Neural cell (in vitro differentiated cells): Measurements from ENCODE around the gene NKAIN2. TPM values are rescaled to one million over a fixed set of nuclear protein-coding genes. Genes with fewer than 3 reads are reported as not detected.

Source experiments
- H2AFZ ChIP-seq: fragments of 200-600, 300-800 bp; sonication (generic), shearing (Covaris generic); 2 replicates; pipeline ENCODE4 v1.6.0; 2014; ENCODE audit warnings: low read depth, mild to moderate bottlenecking, antibody characterized with exemption, low read length, moderate library complexity
- H3F3A ChIP-seq: fragments of 200-600 bp; shearing (Covaris generic); 2 replicates; pipeline ENCODE4 v1.6.1; 2016; ENCODE audit warnings: mild to moderate bottlenecking, moderate library complexity, mixed read lengths, antibody characterized with exemption, low read length; ENCODE audit not compliant: insufficient read depth, poor library complexity, severe bottlenecking
- H3K27ac ChIP-seq: fragments of 200-600, 300-800 bp; sonication (generic), shearing (Covaris generic); 2 replicates; pipeline ENCODE4 v1.5.1; 2014; ENCODE audit warnings: mild to moderate bottlenecking, low read length, moderate library complexity
- H3K27me3 ChIP-seq: fragments of 300-800, 200-600 bp; sonication (generic), shearing (Covaris generic); 2 replicates; pipeline ENCODE4 v1.6.0; 2014; ENCODE audit warnings: mild to moderate bottlenecking, low read depth, low read length, moderate library complexity; ENCODE audit not compliant: insufficient read depth
- H3K36me3 ChIP-seq: fragments of 300-800, 200-600 bp; sonication (generic), shearing (Covaris generic); 2 replicates; pipeline ENCODE4 v1.5.1; 2014; ENCODE audit warnings: mild to moderate bottlenecking, antibody characterized with exemption, low read length, moderate library complexity; ENCODE audit not compliant: insufficient read depth
- H3K4me2 ChIP-seq: fragments of 300-800, 200-600 bp; sonication (generic), shearing (Covaris generic); 2 replicates; pipeline ENCODE4 v1.6.0; 2014; ENCODE audit warnings: mild to moderate bottlenecking, low read length
- H3K4me3 ChIP-seq: fragments of 300-800, 200-600 bp; sonication (generic), shearing (Covaris generic); 2 replicates; pipeline ENCODE4 v1.5.1; 2014; ENCODE audit warnings: mild to moderate bottlenecking, low read length, moderate library complexity
- H3K79me2 ChIP-seq: fragments of 200-600 bp; shearing (Covaris generic); replicated peaks from 2 replicates; pipeline ENCODE4 v1.6.0; 2014; ENCODE audit warnings: mild to moderate bottlenecking, low read length, moderate library complexity; ENCODE audit not compliant: insufficient read depth
- H3K9ac ChIP-seq: fragments of 300-800, 200-600 bp; sonication (generic), shearing (Covaris generic); 2 replicates; pipeline ENCODE4 v1.6.1; 2016; ENCODE audit warnings: mild to moderate bottlenecking, low read length, mixed read lengths
- H3K9me2 ChIP-seq: fragments of 200-600 bp; shearing (Covaris generic); 2 replicates; pipeline ENCODE4 v1.6.1; 2016; ENCODE audit warnings: mild to moderate bottlenecking, low read length, mixed read lengths; ENCODE audit not compliant: insufficient read depth
- H3K9me3 ChIP-seq: fragments of 200-600, 300-800 bp; sonication (generic), shearing (Covaris generic); 2 replicates; pipeline ENCODE4 v1.6.1; 2016; ENCODE audit warnings: mild to moderate bottlenecking, mixed run types, low read length, moderate library complexity, mixed read lengths
- H4K20me1 ChIP-seq: fragments of 200-600 bp; shearing (Covaris generic); 2 replicates; pipeline ENCODE4 v1.6.1; 2016; ENCODE audit warnings: mild to moderate bottlenecking, mixed run types; ENCODE audit not compliant: insufficient read depth
- CTCF ChIP-seq: fragments of 450-650 bp; IDR thresholded peaks from 2 replicates; pipeline ENCODE4 v1.5.1; 2014; ENCODE audit warnings: antibody characterized with exemption, mild to moderate bottlenecking, moderate library complexity; ENCODE audit not compliant: poor library complexity, severe bottlenecking
- EP300 ChIP-seq: fragments of 450-650 bp; conservative IDR thresholded peaks from 2 replicates; pipeline ENCODE4 v1.6.1; 2014; ENCODE audit warnings: antibody characterized with exemption, mild to moderate bottlenecking, moderate library complexity; ENCODE audit not compliant: poor library complexity, severe bottlenecking
- EZH2 ChIP-seq: fragments of 200-600, 300-800 bp; shearing (Covaris generic), sonication (generic); IDR thresholded peaks from 2 replicates; pipeline ENCODE4 v1.6.1; 2014; ENCODE audit warnings: antibody characterized with exemption, low read length, borderline replicate concordance, mild to moderate bottlenecking; ENCODE audit not compliant: insufficient read depth, poor library complexity, severe bottlenecking
- MXI1 ChIP-seq: fragments of 450-650 bp; conservative IDR thresholded peaks from 2 replicates; pipeline ENCODE4 v1.6.1; 2014; ENCODE audit warnings: antibody characterized with exemption, mild to moderate bottlenecking; ENCODE audit not compliant: poor library complexity, severe bottlenecking
- POLR2AphosphoS5 ChIP-seq: IDR thresholded peaks from 2 replicates; pipeline ENCODE4 v1.6.1; 2012
- RAD21 ChIP-seq: fragments of 450-650 bp; conservative IDR thresholded peaks from 2 replicates; pipeline ENCODE4 v1.6.1; 2014; ENCODE audit warnings: antibody characterized with exemption, mild to moderate bottlenecking, moderate library complexity
- REST ChIP-seq: IDR thresholded peaks from 2 replicates; pipeline ENCODE4 v1.6.1; 2012; ENCODE audit warnings: borderline replicate concordance
- SMC3 ChIP-seq: fragments of 450-650 bp; conservative IDR thresholded peaks from 2 replicates; pipeline ENCODE4 v1.6.1; 2014; ENCODE audit warnings: antibody characterized with exemption, mild to moderate bottlenecking, moderate library complexity; ENCODE audit not compliant: poor library complexity
- TAF1 ChIP-seq: IDR thresholded peaks from 2 replicates; pipeline ENCODE4 v1.6.1; 2012; ENCODE audit warnings: low read depth
- polyA plus RNA-seq: library from polyadenylated mRNA; depleted of rRNA; stranded (reverse); fragments of >200 nt; gene quantifications from 2 replicates; pipeline ENCODE4 v1.2.3, GENCODE V29; 2014

Gene NKAIN2
- polyA plus RNA-seq, 1 donor from 2014 or later = 23.2 TPM

- Histone ChIP-seq H4K20me1 (no peaks in the 10 kb centered on the region), H3K9me3 (no peaks in the 10 kb centered on the region), H3K4me3 (no peak overlapping the region), H3K4me2 (no peak overlapping the region), H3K9me2 (no peaks in the 10 kb centered on the region), H3F3A (no peaks in the 10 kb centered on the region), H3K79me2 (no peaks in the 10 kb centered on the region), H3K9ac (no peak overlapping the region), H2AFZ (no peak overlapping the region), H3K27ac (no peak overlapping the region), H3K27me3 (no peaks in the 10 kb centered on the region), H3K36me3 (no peaks in the 10 kb centered on the region)
- TF ChIP-seq POLR2AphosphoS5 (no peak), REST (no peak), CTCF (no peak), MXI1 (no peak), RAD21 (no peak), EP300 (no peak), TAF1 (no peak), EZH2 (no peak), SMC3 (no peak)
Measured at GRCh38 chr6:124119596-124119995, 315.9 kb downstream of the NKAIN2 start.

- H3K79me2 ChIP-seq = no peaks in the 10 kb centered on the region
- H3K4me3 ChIP-seq = no peak overlapping the region
- H3K9me2 ChIP-seq = no peaks in the 10 kb centered on the region
- H3K36me3 ChIP-seq = no peaks in the 10 kb centered on the region
- H3K9ac ChIP-seq = no peak overlapping the region
- TF ChIP-seq EP300 (no peak), REST (no peak), POLR2AphosphoS5 (no peak), RAD21 (no peak), CTCF (no peak), EZH2 (no peak), SMC3 (no peak), MXI1 (no peak), TAF1 (no peak)
- H2AFZ ChIP-seq = no peak overlapping the region
- no peak overlapping the region for H3K4me2 ChIP-seq
- no peaks in the 10 kb centered on the region for H3K27me3 ChIP-seq
- no peaks in the 10 kb centered on the region for H3F3A ChIP-seq
- H4K20me1 ChIP-seq = no peaks in the 10 kb centered on the region
- no peaks in the 10 kb centered on the region for H3K9me3 ChIP-seq
- H3K27ac ChIP-seq = no peak overlapping the region
Measured at GRCh38 chr6:124123617-124124209, 320.0 kb downstream of the NKAIN2 start.
